ENCODE data around the gene ADGRL1.

DNA sequence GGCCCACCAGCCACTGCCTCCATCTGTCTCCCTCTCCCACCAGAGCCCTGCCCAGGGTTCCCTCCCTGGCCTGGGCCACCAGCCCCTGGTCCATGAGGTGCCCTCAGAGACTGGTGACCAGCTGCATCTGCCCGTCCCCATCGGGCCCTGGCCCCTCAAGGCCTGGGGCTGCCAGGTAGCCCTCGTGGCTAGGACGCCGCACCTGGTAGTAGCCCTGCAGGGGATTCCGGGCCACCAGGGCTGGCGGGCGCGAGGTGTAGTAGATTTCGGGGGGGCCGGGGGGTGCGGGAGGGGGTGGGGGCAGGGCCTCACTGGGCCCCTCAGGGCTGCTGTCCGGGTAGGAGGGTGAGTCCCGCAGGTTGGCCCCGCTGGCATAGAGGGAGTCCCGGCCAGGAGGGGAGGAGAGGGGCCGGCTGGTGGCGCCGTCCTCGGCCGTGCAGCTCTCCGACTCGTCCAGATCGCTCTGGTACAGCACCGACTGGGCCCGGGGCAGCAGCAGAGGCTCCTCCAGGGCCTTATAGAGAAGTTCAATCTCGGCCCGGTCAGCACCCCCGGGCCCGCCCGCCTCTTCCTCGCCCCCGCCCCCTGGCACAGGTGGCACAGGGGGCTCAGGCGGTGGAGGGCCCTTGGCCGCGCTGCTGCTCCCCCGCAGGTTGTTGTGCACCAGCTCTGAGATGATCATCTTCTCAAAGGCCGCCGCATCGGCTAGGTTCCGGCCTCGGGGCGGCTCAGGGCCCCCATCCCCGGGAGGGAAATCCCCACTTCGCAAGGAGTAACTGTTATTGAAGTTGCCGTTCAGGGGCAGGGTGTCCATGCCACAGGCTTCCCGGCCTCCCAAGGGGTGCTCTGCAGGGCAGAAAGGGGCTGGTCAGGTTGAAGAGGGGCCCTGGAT, 55.0 kb downstream of the ADGRL1 start:
- TF ChIP-seq JUND (IDR thresholded peaks at IDR 0.05) = no peak
- no peak for TF ChIP-seq EZH2 (IDR thresholded peaks at IDR 0.05)
- TF ChIP-seq, protein P1, sequence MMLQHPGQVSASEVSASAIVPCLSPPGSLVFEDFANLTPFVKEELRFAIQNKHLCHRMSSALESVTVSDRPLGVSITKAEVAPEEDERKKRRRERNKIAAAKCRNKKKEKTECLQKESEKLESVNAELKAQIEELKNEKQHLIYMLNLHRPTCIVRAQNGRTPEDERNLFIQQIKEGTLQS (IDR thresholded peaks at IDR 0.05) = no peak
- TF ChIP-seq, protein P2, sequence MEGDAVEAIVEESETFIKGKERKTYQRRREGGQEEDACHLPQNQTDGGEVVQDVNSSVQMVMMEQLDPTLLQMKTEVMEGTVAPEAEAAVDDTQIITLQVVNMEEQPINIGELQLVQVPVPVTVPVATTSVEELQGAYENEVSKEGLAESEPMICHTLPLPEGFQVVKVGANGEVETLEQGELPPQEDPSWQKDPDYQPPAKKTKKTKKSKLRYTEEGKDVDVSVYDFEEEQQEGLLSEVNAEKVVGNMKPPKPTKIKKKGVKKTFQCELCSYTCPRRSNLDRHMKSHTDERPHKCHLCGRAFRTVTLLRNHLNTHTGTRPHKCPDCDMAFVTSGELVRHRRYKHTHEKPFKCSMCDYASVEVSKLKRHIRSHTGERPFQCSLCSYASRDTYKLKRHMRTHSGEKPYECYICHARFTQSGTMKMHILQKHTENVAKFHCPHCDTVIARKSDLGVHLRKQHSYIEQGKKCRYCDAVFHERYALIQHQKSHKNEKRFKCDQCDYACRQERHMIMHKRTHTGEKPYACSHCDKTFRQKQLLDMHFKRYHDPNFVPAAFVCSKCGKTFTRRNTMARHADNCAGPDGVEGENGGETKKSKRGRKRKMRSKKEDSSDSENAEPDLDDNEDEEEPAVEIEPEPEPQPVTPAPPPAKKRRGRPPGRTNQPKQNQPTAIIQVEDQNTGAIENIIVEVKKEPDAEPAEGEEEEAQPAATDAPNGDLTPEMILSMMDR (IDR thresholded peaks at IDR 0.05 in 2 of 3, conservative IDR thresholded peaks at IDR 0.05 in 1 of 3; ENCODE audit: borderline replicate concordance in 1 of 3, insufficient read depth in 1 of 3, low read depth in 2 of 3, low read length in 2 of 3) = no peak
- TF ChIP-seq SP1 (IDR thresholded peaks at IDR 0.05; ENCODE audit: low read depth) = no peak
- TF ChIP-seq POLR2AphosphoS5 (IDR thresholded peaks at IDR 0.05; ENCODE audit: low read depth, low read length) = no peak
- no peak for TF ChIP-seq POLR2A (IDR thresholded peaks at IDR 0.05; ENCODE audit: borderline replicate concordance, extremely low read depth, insufficient read depth, insufficient read length)
- no peak for TF ChIP-seq EZH2phosphoT487 (IDR thresholded peaks at IDR 0.05; ENCODE audit: borderline replicate concordance)
- TF ChIP-seq RAD21 (IDR thresholded peaks at IDR 0.05; ENCODE audit: low read depth) = no peak
- TF ChIP-seq, protein P3, sequence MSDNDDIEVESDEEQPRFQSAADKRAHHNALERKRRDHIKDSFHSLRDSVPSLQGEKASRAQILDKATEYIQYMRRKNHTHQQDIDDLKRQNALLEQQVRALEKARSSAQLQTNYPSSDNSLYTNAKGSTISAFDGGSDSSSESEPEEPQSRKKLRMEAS (IDR thresholded peaks at IDR 0.05) = no peak
- TF ChIP-seq TCF7L2 (IDR thresholded peaks at IDR 0.05; ENCODE audit: borderline replicate concordance, extremely low read depth, insufficient read depth, insufficient read length) = no peak
